ENCODE data around the gene GPC6.
"Not testable (repeated sequence)": the region's sequence is repeated elsewhere in the genome, so short reads cannot be mapped to it uniquely, and the experiment has no call there.

Gene GPC6

DNA sequence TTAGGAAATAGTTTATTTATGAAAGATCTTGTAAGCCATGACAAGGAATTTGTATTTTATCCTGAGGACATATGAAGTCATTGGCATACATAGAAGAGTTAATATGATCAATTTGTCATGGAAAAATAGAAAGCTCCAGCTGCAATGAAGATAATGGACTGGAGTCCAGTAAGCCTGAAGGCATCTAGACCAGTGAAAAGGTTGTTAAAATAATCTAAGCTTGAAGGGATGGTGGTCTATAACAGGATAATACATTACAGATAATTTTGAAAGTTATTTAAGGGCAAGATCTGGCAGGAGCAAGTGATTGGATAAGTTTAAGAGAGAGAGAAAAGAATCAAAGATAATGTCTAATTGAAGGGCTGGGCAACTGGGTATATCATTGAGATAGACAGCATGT is 224.2 kb downstream of the GPC6 start:
- no peak for DNase-seq

DNA sequence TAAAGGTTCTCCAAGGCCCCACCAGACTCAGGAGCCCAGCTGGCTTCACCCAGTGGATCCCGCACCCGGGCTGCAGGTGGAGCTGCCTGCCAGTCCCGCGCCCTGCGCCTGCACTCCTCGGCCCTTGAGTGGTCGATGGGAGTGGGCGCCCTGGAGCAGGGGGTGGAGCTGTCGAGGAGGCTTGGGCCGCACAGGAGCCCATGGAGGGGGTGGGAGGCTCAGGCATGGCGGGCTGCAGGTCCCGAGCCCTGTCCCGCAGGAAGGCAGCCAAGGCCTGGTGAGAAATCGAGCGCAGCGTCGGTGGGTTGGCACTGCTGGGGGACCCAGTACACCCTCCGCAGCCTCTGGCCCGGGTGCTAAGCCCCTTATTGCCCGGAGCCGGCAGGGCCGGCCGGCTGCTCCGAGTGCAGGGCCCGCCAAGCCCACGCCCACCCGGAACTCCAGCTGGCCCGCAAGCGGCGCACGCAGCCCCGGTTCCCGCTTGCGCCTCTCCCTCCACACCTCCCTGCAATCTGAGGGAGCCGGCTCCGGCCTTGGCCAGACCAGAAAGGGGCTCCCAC is 228.1 kb downstream of the GPC6 start:
- DNase-seq: not testable (repeated sequence)

DNA sequence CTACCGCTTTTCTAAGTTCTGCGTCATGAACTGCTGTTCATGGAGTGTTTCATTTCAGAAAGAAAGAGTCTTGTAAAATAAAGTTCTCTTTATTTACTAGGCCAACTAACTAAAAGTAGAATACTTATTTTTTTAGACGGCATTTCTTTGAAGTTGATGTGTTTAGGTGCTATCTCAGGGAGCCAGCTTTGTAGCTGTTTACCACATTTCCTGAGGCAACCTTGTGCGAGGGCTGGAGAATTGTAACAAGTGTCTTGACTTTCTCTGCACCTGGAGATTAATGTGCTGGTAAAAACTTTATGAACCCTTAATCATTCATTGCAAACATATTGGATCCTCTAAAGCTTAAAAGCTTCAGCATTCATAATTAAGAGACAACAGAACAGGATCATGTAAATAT is 229.3 kb downstream of the GPC6 start:
- DNase-seq: no peak

DNA sequence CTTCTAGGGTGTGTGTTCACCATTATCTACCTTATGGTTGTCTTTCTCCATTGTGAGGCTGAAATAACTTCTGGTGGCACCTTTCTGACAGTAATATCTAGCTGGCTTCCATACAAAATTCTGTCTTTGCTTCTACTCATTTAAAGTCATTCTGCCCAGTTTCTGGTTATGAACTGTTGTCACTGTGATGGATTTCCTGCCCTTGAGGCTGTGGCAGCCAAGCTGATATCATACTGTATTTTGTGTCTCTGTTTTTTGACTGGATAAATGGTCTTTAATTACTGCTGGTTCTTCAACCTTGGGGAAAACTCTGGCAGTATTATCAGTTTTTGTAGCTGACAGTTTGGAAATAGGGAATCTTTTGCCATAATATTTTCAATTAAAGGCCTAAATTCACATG is 233.4 kb downstream of the GPC6 start:
- no peak for DNase-seq

DNA sequence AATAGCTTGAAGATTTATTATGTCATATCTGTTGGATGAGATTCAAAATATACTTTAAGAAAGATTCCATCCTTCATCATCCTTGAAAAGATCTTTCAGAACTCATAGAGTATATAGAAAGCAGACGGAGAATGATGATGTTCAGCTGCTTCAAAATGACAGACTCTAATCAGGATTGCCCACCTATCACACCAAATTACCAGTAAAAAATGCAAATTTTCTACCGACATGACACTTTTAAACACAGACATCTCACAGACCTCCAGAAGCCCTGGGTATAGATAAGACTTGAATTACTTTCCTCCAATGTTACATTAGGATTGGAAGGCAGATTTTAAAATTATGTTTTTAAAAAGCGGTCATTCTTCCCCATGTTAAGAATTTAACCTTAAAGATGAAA is 235.5 kb downstream of the GPC6 start:
- no peak for DNase-seq

DNA sequence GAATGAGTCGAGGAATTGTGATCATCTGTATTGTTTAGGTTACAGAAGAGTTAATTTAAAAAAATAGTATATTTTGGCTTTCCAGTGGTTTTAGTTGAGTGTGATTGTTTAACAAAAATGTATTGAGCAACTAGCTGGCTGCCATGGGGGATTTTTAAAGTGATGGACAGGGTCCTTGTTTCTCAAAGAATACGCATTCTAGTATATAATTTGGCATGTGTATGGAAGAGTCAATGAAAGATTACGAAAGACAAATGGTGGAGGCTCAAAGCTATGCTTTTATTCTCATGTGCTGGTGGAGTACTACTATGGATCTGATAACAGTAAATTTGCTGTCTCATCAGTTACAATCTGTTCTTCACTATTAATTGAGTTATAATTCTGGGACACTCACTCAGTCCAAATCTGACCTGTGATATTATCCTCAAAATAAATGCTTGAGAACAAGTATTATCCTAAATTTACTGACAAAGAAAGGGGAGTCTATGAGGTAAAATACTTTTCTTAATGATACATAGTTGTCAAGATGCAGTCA is 240.0 kb downstream of the GPC6 start:
- no peak for DNase-seq

DNA sequence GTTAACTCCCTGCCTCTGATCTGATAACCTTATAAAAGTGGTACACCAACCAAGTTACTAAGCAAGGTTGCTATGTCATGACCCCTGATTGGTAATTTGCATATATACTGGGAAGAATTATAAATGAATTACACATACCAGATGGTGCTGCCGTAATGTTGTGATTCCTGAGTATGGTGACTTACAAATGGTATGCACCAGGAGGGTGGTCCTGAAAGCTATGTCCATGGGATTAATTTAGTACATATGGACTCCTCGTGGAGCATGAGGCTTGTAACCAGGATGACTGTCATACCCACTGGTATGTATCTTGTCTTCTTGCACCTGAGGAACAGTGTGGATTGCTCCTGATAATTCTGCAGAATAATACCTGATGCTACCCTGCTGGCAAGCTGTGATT is 240.6 kb downstream of the GPC6 start:
- no peak for DNase-seq

DNA sequence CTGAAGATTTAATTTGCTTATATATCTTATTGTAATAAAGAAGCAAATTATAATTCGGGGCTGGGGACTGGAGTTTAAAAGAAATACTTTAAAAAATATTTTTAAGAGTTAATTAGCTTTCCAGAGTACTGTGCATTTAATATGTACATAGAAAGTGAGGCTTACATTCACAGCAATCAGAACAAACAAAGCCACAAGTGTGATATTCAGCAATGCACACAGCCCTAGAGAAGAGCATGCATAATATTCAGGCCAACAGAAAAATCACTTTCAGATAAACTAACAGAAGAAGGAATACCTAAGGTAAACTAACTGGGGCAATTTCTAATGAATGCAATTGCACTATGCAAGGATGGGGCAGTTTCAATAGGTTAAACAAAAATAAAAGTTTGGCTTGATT is 241.8 kb downstream of the GPC6 start:
- no peak for DNase-seq

DNA sequence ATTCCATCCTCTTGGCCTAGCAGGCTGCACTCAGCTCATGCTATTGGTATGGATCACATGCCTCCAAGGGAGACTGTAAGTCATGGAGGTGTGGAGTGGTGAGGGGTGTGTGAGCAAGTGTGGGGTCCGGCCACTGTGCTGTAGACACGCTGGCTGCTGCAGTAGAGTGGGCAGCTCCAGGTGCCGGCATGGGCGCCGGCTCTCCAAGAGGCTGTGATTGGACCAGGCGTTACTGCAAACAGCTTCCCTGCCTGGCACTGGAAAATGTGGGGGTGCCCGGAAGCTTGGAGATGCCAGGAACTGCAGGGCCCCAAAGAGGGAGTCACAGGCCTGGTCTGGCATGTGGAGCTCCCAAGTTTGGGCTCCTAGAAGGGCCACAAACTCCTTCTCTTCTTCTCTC is 245.7 kb downstream of the GPC6 start:
- DNase-seq: no peak

DNA sequence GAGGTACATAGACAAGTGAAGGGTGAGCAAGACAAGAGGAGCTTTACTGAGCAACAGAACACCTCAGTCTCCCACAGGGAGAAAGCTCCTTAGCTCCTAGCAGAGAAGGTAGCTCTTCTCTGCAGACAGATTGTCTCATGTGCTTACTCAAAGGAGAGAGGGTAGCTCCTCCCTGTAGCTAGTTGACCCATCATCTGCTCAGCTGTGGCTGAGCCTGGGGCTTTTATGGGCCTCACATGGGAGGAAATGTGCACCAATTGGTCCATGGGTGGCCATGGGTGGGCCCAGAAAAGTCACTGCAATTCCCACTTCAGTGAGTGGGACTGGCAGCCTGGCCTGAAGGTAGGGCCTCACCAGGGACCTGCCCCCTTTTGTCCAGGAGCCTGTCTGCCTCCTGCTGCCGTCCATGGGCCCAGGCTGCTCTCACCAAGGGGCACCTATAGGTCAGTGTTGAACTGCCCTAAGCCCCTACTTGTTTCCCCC is 246.2 kb downstream of the GPC6 start:
- DNase-seq: no peak

DNA sequence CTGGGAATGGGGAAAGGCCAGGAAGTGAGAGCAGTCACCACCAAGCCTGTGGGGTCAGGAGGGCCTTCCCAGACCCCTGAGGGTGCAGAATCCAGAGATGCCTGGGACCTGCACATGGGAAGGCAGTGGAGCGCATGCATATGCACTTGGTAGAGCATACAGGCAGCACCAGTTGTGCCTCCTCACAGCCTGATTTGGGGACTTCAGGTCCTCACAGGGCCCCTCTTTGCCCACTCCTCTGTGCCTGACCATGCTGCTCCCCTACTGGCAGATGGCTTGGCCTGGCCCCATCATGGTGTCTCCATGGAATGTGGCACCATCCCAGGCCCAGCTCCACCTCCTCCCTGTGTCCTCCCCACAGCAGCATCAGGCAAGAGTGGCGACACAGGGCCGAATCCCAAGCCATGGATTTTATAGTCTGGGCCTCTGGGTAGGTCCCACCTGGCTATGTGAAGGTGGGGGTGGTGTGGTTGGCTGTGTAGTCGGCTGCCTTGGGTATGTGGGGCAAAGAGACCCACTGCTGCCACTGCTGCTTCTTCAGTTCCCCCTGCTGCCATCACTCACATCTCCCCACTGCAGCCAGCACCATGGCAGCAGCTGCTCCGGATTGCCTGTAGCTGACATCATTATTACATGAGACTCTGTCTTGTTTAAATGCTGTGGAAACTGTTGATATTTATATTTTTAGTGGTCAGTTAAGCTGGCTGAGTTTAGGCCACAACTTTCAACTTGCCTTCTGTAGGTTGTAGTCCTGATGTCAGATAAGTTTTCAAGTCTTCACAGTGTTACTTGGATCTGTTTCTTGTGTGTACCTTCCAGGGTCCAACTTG is 247.0 kb downstream of the GPC6 start:
- no peak for DNase-seq

DNA sequence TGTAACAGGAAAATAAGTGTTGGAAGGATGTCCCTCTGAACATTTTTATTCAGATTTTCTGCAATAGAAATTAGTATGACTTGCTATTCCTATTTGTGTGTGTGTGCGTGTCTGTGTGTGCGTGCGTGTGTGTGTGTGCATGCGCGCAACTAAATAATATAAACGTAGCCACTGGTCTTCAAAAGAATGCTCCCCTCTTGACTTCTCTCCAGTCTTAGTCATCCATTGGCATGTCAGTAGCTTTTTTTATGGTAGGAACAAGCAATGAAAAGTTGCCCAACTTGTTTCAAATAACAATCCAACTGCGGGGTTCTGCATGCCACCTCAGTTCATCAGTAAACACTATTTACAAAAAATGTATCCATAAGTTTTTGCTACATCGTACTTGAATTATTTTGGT is 249.6 kb downstream of the GPC6 start:
- DNase-seq: no peak

DNA sequence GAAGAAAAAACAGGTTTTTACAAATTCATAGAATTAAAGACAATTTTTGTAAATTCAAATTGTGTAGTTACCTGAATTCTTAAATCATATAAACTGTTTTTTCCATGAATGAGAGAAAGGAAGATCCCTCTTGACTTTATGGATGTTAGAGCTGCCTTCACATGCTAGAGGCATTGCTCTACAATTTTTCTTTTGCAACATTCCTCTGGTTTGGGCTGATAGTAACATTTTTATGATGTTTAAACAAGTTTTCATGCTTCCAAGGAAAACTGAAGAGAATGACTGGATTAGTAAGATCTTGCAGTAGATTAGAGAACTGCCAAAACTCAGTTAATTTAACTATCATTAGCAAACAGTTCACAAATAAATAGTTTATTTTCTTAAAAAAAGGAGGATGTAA is 250.6 kb downstream of the GPC6 start:
- DNase-seq: no peak

DNA sequence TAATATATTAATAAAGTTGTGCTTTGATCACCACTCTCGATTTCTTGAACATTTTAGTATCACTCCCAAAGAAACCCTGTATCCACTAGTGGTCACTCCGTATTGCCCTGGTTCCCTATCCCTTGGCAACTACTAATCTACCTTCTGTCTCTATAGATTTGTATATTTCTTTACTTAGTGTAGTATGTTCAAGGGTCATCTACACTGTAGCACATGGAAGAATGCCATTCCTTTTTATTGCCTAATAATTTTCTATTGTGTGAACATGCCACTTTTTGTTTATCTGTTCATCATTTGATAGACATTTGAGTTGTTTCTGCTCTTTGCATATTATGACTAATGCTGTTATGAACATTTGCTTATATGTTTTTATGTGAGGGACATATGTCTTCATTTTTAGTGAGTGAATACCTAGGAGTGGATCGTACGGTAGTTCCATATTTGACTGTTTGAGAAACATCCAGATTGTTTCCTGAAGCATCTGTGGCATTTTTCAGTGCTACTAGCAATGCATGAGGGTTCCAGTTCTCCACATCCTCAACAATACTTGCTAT is 254.0 kb downstream of the GPC6 start:
- DNase-seq: no peak

DNA sequence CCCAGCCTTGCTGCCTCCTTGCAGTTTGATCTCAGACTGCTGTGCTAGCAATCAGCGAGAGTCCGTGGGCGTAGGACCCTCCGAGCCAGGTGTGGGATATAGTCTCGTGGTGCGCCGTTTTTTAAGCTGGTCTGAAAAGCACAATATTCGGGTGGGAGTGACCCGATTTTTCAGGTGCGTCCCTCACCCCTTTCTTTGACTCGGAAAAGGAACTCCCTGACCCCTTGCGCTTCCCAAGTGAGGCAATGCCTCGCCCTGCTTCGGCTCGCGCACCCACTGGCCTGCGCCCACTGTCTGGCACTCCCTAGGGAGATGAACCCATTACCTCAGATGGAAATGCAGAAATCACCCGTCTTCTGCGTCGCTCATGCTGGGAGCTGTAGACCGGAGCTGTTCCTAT is 269.5 kb downstream of the GPC6 start:
- not testable (repeated sequence) for DNase-seq

DNA sequence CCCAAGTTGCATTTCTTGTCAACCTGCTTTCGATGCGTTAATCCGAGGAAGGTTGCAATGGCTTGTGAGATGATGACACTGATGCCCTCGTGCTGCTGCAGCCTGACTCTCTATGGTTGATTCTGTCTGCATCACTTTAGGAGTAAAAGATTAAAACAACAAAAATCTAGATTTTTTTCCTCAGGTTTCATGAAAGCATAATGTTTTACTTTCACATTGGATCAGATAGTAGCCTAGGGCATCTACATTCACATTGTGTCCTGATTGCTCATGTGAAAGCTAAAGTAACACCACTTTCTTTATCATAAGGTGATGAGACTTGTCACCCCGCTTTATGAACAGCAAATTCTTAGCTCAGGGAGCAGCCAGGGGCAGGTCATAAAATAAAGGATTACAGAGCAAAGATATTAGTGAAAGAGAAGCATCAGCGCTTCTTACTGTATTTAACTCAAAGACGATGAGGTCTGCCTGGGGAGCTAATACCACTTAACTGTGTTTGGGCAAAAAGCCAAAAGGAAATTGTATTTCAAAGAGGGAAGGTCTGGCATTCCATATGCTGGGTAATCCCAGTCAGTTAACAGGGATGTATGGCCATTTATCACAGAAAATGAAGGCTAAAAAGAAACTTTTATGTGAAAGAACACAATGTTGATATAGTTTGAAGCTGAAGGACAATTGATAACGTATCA is 270.5 kb downstream of the GPC6 start:
- DNase-seq: no peak

DNA sequence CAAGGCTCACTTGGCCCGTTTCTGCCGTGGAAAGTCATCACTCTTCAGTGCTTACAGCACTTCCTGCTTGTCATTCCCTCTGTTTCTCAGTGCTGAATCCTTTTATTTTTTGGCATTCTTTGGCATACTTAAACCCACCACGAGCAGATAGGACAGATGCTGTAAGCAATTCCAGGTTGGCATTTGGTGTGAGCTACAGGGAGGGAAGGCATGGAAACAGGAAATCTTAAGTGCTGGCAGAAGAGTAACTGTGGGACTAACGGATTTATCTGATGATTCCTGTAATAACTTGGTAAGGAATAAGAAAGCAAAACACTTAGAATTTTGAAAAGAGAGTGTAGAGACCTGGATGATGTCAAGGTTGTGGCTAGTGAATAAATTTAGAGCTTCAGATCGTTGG is 273.4 kb downstream of the GPC6 start:
- DNase-seq: no peak

DNA sequence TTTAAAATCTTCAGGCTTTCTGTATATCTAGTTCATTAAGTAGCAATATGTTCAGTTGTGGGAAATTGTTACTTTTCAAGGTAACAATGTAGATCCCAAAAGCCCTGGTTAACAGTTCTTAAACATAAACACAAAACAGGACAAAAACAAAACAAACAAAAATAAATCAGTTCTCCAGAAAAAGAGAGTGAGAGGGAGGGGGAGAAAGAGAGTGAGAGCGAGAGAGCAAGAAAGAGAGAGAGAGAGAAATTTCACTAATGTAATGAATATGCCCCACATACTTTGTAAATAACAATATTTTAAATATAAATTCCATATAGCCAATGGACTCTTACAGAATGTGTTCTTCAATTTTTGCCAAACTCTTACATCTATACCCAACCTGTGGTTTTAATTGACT is 275.5 kb downstream of the GPC6 start:
- DNase-seq: no peak

DNA sequence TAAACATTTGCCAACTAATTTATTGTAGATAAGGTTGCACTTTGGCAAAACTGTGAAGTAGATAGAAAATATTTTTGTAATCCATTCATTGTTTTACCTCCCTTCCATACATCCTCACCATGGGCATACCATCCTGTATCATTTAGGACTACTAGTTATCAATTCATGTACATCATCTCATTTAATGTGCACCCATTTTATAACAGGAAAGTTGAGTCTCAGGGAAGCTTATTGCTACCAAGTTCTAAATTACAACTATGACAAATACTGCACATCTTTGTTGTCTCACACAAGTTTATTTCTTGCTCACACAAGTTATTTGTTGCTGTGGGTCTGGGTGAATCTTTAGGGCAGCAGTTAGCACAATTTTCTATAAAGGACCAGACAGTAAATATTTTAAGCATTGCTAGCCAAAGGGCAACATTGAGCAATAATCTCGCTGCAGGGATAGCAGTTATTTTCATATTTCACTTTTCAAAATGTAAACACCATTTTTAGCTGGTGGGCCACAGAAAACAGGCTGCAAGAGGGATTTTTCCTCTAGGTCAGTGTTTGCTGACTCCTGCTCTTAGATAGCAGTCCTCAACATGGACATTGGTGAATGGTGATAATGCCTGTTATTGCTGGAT is 276.5 kb downstream of the GPC6 start:
- no peak for DNase-seq

DNA sequence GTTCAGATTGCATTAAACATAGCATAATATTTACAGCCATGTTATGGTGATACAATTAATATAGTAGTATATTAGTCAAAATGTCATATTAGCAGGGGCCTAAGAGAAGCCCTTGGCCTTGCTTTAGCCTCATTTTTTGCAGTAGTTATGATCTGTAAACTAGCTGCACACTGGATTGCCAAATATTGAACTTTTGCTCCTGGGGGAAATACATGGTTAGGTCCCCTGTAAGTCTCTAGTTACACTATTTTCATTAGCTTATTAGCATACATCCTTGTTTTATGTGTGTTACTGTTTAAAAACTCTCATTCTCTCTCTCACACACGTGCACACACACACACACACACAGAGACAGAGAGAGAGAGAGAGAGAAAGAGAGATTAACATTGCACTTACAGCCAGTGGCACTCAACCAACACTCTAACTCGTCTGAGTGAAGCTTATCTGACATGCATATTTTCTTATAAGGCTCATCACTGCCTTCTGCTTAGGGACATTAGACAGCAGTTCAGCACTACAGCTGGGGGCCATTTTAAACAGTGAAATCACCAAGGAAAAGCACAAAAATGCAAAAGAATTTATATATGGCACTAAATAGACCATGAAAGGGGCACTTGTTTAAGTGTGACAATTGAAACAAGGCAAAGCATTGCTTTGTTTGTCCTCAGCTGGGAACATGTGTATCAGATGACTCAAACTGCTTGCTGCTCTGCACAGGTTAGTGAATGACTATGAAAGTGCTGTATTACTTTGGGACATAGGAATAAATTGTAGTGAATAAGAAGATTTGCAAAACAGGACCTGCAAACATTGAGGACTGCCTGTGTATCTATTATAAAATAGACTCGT is 278.7 kb downstream of the GPC6 start:
- no peak for DNase-seq

DNA sequence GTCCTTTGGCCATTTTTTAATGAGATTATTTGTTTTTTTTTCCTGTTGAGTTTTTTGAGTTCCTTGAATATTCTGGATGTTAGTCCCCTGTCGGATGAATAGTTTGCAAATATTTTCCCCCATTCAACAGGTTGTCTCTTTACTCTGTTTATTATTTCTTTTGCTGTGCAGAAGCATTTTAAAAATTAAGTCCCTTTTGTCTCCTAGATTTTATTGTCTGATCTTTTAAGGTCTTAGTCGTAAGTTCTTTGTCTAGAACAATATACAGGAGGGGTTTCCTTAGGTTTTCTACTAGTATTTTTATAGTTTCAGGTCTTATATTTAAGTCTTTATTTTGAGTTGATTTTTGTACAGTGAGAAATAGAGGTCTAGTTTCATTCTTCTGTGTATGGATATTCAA is 284.4 kb downstream of the GPC6 start:
- no peak for DNase-seq

DNA sequence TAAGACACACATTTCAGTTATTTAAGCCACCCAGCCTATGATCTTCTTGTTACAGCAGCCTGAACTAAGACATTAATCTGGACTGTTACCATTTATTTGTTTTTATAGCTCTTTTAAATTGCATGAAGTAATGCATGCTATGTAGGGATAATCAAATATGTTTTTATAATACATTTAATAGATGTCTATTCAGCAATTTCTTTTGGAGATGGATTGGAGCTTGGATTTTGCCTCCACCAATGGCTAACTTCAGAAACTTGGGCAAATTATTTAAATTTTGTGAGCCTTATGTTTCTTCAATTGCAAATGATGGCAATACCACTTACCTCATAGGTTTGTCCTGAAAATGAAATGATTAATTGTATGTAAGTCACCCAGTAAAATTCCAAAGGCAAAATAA is 288.7 kb downstream of the GPC6 start:
- DNase-seq: no peak
